ENCODE results near the gene HUS1.

Gene HUS1

GRCh38 chr7:47978790-47979144 lies 648 bp downstream of the HUS1 start:
- no peak for FAIRE-seq

GRCh38 chr7:47973739-47974138 lies 5.7 kb downstream of the HUS1 start:
- FAIRE-seq, result no peak

GRCh38 chr7:47970761-47971160 lies 8.7 kb downstream of the HUS1 start:
- no peak for FAIRE-seq

GRCh38 chr7:47968847-47969774 lies 10.3 kb downstream of the HUS1 start:
- FAIRE-seq, result peak; percentile 81

GRCh38 chr7:47967708-47968107 lies 11.7 kb downstream of the HUS1 start:
- no peak for FAIRE-seq

GRCh38 chr7:47967123-47967522 lies 12.3 kb downstream of the HUS1 start:
- no peak for FAIRE-seq

GRCh38 chr7:47965456-47965855 lies 14.0 kb downstream of the HUS1 start:
- no peak for FAIRE-seq

GRCh38 chr7:47962262-47962661 lies 17.2 kb downstream of the HUS1 start:
- no peak for FAIRE-seq

- FAIRE-seq, result no peak
Observed at GRCh38 chr7:47957156-47957555, 22.3 kb downstream of the HUS1 start.

- no peak for FAIRE-seq
Observed at GRCh38 chr7:47956220-47956619, 23.2 kb downstream of the HUS1 start.

- FAIRE-seq, result no peak
Observed at GRCh38 chr7:47954231-47954911, 25.0 kb downstream of the HUS1 start.

GRCh38 chr7:47953822-47954221 lies 25.6 kb downstream of the HUS1 start:
- FAIRE-seq, result no peak

- no peak for FAIRE-seq
Observed at GRCh38 chr7:47952224-47952623, 27.2 kb downstream of the HUS1 start.

GRCh38 chr7:47951374-47951773 lies 28.0 kb downstream of the HUS1 start:
- FAIRE-seq, result no peak

GRCh38 chr7:47950714-47951113 lies 28.7 kb downstream of the HUS1 start:
- FAIRE-seq, result no peak

GRCh38 chr7:47949703-47950102 lies 29.7 kb downstream of the HUS1 start:
- FAIRE-seq, result no peak

GRCh38 chr7:47948141-47948790 lies 31.1 kb downstream of the HUS1 start, which contains the start of gene PKD1L1:
PKD1L1 (minus strand) TSS chr7:47948466; CDS start chr7:47948440, 26 bp downstream.
- no peak for FAIRE-seq

- no peak for FAIRE-seq
Observed at GRCh38 chr7:47947355-47947749, 32.1 kb downstream of the HUS1 start.

- no peak for FAIRE-seq
Observed at GRCh38 chr7:47946581-47947354, 32.6 kb downstream of the HUS1 start.

- peak; percentile 80 for FAIRE-seq
Observed at GRCh38 chr7:47945261-47946015, 34.0 kb downstream of the HUS1 start.

- FAIRE-seq, result no peak
Observed at GRCh38 chr7:47944536-47945260, 34.7 kb downstream of the HUS1 start.
